ENCODE results near the gene CTF1. TPM values are rescaled to one million over a fixed set of nuclear protein-coding genes. Genes with fewer than 3 reads are reported as not detected.

CTF1 gene
- total RNA-seq, 1 donor from 2014 or later, result 4.2 TPM

DNA sequence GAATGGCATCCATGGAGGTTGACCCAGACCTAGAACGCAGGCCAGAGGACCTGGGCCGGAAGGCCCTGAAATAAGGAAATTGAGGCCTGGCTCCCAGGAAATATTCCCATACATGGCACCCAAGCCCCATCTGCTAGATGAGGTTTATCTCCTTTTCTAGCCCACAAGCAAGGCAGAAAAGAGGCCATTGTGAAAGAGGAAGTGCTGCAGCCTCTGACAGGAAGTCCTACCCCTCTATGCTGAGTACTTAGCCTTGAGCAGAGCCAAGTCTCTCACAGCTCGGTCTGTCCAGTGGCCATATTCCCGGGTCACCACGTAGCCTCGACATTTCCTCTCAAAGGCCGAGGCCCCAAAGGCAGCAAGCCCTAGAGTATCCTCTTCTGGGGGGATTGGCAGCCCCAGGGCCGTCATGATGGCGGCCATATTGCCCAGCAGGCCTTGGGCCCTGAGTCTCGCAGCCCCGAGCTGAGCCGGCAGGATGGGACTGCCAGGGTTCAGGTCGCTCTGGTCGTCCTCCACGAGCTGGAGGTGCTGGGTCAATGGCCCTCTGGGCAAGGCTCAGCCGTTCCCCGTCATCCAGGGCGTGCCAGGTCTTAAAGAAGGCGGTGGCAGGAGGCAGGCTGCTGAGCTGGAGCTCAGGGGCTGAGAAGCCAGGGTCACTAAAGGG lies 7.8 kb downstream of the CTF1 start:
- DNase-seq (ENCODE audit: low read depth), result no peak

DNA sequence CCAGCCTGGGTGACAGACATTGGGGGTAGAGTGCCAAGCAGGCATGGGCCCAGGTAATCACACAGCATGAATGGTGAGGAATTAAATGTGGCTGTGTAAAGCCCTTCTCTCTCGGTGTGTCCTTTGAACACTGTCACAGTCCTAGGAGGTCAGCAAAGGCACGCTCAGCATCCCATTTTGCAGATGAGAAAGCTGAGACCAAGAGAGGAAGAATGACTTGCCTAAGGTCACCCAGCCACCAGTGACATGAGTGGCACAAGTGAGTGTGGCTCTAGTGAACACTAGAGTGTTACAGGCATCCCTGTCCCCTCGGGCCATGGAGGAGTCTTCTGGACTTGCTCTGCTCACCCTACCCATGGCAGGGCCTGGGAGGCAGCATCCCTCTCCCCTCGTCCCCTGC lies 10.7 kb downstream of the CTF1 start:
- no peak for DNase-seq (ENCODE audit: low read depth)

DNA sequence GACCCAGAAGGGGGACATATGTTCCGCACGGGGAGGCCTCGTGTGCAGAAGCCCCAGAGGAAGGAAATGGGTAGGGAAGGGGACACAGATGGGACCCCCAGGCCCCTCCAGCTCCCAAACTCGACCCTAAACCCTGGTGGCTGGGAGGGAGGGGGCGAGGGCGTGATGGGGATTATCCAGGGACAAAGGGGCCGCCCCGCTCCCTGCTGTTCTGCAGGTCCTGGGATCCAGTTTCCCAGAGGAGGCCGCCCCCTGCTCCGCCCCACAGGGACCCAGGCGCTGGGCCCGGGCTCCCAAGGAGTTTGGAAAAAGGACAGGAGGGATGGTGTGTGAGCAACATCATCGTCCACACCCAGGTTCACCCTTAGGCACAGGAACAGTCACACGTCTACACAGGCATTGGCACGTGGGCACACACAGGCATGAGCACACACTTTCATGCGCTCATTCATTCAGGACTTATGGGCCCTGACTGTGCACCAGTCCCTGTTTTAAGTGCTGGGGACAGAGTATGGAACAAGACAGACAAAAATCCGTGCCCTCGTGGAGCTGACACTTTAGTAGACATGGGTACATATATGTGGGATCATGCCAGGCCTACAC lies 14.1 kb downstream of the CTF1 start:
- DNase-seq (ENCODE audit: low read depth), result no peak

DNA sequence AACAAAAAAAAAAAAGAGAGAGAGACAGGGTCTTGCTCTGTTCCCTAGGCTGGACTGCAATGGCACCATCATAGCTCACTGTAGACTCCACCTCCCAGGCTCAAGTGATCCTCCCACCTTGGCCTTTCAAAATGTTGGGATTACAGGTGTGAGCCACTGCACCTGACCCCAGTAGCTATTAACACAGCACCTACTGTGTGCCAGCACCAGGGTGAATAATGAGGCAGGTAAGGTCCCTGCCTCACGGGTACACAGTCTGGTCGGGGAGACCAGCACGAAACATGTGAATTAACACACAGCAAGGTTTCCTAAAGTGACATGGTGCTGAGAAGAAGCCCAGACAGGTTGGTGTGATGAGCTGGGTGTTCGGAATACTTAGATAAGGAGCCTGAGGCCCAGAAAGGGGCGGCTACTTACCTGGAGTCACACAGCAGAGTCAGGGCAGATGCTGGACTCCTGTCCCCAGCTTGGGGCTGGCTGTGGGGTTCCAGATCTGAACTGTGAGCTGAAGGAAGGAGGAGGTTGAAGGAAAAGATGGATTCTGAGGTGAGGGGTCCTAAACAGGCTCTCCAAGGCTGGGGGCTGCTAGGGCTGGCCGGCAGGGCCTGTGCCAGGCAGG lies 16.5 kb downstream of the CTF1 start:
- no peak for DNase-seq (ENCODE audit: low read depth)

DNA sequence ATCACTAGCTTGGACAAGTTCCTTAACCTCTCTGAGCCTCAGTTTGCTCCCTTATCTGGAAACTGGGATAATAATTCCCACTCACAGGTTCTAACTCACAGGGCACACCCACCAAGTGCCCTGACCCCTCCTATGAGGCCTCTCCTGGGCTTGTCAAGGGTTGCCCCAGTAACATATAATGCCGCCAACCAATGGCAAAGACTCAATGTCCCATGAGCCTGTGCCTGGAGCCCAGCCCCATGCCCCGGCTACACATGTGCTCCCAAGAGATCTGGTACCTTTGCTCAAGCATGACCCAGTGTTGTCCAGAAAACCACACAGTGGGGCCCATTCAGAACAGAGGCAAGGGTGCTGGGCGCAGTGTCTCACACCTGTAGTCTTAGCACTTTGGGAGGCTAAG lies 18.4 kb downstream of the CTF1 start:
- no peak for DNase-seq (ENCODE audit: low read depth)

DNA sequence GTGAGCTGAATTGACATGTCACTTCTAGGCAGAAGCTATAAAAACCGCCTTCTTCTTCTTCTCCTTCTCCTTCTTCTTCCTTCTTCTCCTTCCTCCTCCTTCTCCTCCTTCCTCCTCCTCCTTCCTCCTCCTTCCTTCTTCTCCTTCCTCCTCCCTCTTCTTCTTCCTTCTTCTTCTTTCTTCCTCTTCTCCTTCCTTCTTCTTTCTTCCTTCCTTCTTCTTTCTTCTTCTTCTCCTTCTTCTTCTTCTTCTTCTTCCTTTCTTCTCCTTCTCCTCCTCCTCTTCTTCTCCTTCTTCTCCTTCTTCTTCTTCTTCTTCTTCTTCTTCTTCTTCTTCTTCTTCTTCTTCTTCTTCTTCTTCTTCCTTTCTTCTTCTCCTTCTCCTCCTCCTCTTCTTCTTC lies 22.2 kb downstream of the CTF1 start:
- no peak for DNase-seq (ENCODE audit: low read depth)

DNA sequence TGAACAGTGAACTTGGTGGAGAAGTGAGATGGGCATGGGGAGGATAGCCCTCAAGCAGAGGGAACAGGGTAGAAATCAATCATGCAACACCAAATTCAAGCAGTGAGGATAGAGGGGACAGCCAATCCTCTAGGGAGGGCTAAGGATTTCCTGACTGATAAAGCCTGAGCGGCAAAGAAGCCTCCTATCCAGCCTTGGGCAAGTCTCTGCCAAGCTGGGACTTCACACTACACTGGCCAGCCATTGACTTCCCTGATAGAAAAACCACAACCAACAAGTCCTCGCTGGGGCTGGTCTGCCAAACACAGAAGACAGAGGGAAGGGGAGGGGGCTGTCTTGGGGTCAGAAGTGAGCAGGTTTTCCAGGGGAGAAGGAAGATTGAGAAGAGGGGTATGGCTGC lies 24.5 kb downstream of the CTF1 start:
- no peak for DNase-seq (ENCODE audit: low read depth)

DNA sequence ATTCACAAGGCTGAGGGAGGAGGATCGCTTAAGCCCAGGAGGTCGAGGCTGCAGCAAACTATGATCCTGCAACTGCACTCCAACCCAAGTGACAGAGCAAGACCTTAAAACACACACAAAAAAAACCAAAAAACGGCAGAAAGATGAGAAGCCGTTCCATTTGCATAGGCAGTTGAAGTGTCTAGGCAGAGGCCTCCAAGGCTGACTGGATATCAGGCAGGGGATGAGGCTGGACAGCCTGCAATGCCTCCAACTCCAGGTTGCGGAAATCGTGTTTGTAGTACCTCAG lies 25.0 kb downstream of the CTF1 start:
- DNase-seq (ENCODE audit: low read depth), result no peak

DNA sequence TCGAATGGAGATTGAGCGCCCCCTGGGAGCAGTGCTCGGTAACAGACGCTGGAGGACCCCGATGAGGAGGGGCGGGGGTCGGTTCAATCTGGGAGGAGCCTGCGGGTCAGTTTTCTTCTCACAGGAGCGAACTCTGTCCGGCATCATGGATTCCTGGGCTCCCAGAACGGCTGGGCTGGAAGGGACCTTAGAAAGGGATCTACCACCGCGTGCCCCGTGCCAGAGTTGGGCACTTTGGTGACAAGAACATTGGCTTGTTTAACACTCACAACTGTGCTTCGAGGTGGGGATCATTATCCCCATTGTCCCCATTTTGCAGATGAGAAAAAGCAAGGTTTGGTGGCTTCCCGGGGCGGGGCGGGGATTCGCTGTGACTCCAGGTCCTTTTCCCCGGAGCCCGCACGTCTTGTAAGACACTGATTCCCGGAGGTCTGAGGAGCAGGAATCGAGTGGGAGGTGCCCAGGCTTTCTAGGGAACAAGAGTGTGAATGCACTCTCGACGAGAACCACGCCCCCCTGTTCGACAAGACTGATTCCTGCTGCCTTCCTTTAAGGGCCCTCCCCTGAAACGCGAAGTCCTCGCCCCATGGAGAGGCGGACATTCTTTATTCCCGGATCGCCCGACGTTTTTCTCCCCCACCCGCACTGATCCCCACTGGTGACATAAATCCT lies 25.5 kb downstream of the CTF1 start:
- DNase-seq (ENCODE audit: low read depth), result peak; percentile 93

DNA sequence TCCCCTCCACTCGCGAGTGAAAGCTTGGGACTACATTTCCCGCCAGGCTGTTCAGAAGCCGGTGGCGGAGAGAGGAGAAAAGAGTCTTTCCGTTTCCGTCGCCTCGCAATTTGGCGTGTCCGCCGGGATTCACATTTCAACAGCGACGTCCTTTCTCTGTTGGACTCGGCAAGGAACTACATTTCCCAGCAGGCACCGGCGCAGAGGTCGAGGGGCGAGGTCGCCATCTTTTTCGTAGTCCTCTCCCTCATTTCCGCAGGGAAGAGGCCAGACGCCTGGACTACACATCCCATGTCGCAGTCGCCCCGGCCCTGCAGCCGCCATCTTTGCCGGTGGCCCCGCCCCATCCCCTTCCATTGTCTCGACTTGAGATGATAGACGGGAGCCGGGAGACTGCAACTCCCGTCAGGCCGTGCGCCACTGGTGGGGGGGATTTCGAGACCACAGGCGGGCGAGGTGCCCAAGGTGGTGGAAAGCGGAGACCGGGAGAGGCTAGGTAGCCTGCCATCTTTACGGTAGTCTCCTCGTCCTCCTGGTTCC lies 26.1 kb downstream of the CTF1 start:
- peak; percentile 100 for DNase-seq (ENCODE audit: low read depth)

DNA sequence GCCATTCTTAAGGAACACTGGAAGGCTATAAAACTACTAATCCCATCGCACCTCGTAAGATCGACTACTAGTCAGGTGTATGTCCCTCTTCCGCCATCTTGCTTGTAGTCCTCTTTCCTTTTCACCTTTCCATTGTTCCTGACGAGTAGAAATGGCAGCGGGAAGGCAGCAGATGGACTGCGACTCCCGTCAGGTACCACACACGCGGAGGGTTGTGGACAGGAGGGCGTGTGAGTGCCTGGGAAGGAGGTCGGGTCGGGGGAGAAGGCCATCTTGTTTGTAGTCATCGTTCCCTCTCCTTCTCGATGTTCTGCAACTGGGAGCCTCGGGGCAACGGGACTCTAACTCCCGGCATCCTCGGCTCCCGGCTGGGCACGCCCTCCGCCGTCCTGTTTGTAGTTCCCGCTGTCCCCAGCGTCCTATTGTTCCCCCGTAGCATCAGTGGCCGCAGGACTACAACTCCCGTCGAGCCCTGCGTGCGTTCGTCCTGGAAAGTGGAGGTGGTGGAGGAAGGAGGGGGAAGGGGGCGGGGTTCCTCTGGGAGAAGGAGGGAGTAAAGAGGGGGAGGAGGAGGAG lies 26.6 kb downstream of the CTF1 start:
- DNase-seq (ENCODE audit: low read depth), result peak; percentile 100

DNA sequence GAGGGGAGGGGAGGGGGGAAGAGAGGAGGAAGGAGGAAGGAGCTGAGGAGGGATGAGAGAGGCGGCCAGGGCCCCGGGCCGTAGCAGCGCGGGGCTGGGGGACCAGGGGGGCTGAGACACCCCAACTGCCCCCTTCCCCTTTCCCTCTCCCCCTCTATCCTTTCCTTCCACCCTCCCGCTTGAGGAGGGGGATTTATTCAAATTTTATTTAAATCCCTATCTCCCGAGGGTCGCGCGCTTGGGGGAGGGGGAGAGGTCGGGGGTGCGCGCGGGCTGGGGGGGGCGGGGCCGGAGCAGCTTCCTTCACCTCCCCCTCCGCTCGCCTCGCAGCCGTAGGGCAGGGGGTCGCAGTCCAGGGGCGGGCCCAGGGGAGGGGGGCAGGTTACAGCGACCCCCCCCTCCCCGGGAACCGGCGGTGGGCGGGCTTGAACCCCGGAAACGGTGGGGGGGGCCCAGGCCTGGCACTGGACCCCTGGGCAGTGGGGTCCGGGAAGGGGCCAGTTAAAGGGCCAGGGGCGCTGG lies 27.2 kb downstream of the CTF1 start, which contains the start of gene FBXL19:
Gene FBXL19 (plus strand): TSS at position 19 of the 522 bp plus-strand sequence. CDS start 2,183 bp downstream, outside the sequence.
- DNase-seq (ENCODE audit: low read depth), result no peak

DNA sequence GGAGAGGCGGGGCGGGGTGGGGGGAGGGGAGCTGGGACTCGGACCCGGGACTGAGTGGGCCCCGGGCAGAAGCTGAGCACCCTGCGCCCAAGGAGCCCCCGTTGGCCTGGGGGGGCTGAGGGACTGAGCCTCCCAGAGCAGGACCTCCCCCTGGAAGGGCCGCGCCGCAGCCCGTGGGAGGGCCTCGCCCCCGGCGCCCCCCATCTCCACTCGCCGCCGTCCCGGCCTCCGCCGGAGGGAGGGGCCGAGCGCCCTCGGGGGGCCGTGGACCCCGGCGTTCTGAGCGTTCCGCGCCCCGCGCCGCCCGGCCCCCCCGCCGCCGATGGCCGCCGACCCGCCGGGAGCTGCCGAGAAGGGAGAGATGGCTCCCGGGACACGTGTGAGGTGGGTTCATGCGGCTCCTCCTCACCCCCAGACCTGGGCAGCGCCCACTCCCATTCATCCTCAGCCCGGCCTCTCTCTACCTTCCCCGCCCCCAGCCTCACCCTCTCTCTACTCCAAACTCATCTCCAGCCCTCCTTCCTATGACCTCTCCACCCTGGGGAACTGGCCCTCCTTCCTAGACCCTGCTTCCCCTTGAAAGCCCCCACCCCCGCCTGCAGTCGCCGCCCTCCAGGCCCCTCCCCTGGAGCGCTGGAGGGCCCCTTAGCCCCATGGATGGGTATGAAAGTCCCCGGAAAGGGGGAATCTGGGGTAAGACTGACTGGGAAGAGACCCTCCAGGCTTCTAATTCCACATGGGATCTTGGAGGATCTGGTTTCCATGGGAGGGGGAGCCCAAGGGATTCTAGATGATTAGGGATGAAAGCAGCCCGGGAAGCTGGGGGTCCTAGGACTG lies 27.9 kb downstream of the CTF1 start:
- DNase-seq (ENCODE audit: low read depth), result no peak

DNA sequence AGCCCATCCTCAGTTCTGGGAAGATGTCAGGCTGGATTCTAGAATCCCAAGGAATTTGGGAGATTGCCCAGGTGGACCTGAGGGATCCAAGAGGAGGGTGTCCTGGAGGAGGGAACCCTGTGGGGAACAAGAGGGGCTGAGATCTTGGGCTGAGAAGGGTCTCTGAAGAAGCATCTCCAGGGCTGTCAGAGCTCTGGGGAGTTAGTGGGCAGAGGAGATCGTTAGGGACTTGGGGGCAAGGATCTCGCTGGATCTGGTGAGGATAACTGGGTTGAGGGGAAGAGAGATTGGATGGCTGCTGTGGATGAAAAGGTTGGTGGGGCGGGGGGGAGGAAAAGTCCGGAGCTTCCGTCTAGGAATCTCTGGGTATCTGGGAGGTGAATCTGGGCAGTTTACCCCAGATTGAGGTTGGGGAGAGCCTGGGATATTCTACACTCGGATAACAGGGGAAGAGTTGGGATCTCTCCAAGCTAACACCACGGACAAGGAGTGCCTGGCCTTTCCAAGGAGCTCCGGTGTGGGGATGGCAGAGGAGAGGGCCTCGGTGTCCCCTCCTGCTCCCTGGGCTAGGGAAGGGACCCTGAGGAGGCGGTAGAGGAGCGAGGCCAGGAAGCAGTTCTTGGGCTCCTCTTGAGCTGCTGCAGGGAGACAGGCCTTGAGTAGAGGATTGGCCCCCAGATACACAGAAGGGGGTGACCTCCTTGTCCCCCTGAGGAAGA lies 28.7 kb downstream of the CTF1 start:
- no peak for DNase-seq (ENCODE audit: low read depth)

DNA sequence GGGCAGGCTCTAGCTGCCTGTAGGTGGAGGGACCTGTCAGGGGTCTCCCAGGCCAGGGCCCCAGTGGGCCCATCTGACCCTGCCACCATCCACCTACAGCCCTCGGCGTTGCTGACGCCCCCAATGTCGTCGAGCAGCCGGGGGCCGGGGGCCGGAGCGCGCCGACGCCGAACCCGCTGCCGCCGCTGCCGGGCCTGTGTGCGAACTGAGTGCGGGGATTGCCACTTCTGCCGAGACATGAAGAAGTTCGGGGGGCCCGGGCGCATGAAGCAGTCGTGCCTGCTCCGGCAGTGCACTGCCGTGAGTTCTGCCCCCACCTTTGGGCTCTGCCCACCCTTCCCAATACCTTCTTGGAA lies 29.2 kb downstream of the CTF1 start:
- no peak for DNase-seq (ENCODE audit: low read depth)

DNA sequence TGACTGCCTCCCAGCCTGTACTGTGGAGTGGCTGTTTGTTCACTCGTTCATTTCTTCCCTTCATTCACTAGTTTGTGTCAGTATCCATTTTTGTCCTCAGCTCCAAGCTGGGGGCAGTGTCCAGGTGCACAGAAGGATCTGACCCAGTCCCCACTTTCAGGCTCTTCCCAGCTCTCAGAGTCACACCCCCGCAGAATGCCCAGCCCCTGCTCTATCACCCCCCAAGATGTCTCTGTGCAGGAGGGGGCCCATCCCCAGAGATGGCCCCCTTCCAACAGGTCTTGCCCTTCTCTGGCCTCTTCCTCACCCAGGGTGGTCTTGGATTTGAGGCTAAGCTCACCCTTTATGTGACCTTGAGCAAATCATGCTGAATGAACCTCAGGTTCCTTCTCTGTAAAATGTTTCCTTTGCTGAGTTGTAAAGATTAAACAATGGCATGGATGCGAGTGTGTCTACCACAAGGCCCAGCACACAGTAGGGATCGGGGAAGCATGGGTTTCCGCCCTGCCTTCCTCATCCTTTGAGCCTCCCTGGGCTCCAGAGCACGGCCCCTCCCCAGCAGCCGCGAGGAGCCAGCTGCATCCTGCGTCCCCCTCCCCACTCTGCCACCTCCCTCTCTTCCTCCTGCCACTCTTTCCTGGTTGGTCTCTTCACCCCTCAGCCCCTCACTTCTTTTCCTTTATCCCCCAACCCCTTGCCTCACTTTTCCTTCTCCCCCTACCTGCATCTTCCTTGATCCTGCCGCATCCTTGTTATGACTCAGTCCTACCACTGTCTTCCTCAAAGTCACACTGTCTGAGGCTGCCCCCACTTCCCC lies 29.8 kb downstream of the CTF1 start:
- DNase-seq (ENCODE audit: low read depth), result no peak

DNA sequence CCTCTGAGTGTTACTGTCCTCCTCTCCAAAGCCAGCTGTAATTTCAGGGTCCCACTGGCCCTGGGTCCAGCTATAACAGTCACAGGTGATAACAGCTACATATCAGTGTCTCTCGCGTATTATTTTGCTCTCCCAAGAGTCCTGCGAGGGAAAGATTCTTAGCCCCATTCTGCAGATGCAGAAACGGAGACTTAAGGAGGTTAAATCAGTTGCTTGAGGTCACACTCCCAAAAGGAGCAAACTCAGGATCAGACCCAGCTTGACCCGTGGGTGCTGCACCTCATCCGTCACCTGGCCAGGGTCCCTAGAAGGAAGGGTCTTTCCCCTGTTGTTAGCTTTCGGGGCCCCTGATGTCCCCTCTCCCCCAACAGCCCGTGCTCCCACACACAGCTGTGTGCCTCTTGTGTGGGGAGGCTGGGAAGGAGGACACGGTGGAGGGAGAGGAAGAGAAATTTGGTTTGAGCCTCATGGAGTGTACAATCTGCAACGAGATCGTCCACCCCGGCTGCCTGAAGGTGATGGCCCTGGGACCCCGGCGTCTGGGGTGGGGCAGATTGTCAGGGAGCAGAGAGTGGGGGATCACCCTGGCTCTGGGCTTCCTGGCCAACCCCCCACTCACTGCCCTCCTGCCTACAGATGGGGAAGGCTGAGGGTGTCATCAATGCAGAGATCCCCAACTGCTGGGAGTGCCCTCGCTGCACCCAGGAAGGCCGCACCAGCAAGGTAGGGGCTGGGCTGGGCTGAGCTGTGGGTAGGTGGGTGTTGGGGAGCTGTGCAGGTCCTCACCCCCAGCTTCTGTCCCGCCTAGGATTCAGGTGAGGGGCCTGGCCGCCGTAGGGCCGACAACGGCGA lies 30.7 kb downstream of the CTF1 start:
- DNase-seq (ENCODE audit: low read depth), result no peak

DNA sequence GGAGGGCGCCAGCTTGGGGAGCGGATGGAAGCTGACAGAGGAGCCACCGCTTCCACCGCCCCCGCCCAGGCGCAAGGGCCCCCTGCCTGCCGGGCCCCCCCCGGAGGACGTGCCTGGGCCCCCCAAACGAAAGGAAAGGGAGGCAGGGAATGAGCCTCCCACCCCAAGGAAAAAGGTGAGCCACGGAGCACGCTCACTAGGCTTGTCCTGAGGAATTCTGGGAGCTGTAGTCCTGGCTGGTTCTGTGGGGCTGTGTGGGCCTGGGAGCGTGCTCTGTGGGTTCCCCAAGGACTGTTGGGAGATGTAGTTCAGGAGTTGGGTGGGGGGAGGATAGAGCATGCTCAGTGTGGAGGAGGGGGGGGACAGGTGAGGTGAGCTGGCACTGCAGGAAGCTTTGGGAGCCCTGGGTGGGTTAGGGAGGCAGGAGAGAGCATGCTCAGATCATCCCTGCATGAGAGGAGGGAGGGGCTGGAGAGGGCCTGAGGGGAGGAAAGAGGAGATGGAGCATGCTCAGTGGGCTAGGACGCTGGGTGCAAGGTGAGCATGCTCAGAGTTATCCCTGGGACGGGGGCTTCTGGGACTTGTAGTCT lies 31.5 kb downstream of the CTF1 start:
- peak; percentile 39 for DNase-seq (ENCODE audit: low read depth)
